ENCODE data around the gene HES5. TPM values are rescaled to one million over a fixed set of nuclear protein-coding genes. Genes with fewer than 3 reads are reported as not detected.
"Not testable (repeated sequence)": the region's sequence is repeated elsewhere in the genome, so short reads cannot be mapped to it uniquely, and the experiment has no call there.

The HES5 gene
- total and polyA plus RNA-seq, 2 of the 13 experiments (the other 11 are each of a cell fraction or from before 2014, with no cell fraction given): not detected

DNA sequence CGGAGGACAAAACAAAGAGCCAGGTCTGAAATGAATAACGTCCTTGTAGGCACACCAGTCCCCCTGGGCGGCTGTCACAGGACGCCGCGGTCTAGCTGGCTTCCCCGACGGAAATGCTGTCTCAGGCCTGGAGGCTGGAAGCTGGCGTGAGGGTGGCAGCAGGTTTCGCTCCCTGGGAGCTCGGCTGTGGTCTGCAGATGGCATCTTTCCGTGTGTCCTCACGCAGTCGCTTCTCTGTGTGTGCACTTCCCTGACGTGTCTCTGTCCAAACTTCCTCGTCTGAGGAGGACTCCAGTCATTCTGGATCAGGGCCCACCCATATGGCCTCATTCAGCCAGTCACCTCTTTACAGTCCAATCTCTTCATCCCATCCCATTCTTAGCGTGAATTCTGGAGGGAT is 40.3 kb upstream of the HES5 start:
- no peak for DNase-seq (ENCODE audit: low spot score)
- BruUV-seq (replicated peaks): no TSS peak
- POLR2A ChIA-PET: interaction anchor here (1.4 kb wide), 1 partner anchor 16 kb away, joined by 4 read pairs; the partner anchor contains the start of gene PRXL2B

DNA sequence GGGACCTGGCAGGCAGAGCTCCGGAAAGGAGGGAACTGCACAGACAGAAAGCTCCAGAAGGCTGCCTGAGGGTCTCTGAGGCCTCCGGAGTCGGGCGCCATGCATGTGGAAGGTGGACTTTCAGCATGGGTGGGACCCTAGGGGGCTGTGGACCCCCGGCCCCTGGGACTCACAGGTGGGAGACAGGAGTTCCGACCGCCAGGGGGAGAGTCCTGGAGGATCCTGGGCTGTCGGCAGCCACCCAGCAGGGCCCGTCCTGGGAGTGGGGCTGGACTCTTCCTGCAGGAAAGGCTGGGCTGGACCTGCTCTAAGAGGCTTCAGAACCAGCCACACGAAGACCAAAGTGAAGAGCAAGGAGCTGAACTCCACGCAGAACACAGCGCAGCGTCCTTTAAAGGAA is 39.6 kb upstream of the HES5 start:
- H3K9ac ChIP-seq (ENCODE audit: insufficient read depth, low read depth, low read length); H3K36me3 ChIP-seq (replicated peaks in 1 of 2; ENCODE audit: control insufficient read depth in 1 of 2, insufficient read depth in 2 of 2, low read length in 2 of 2); H3K4me2 ChIP-seq (ENCODE audit: low read depth, low read length); DNase-seq (ENCODE audit: low spot score); H3K79me2 ChIP-seq (ENCODE audit: insufficient read depth, low read length); FAIRE-seq; in situ Hi-C loops (cut with HindIII; ENCODE audit: extremely low pct_ligation_motif_present, low pct_unique_long_range_greater_than_20kb); H3K27ac ChIP-seq (ENCODE audit: extremely low read length, insufficient read depth, low read length); H2AFZ ChIP-seq (ENCODE audit: low read length); H4K20me1 ChIP-seq (ENCODE audit: insufficient read depth, low read length); BruUV-seq (replicated peaks); CTCF ChIA-PET (ENCODE audit: low intra/inter-chr PET ratio, low total read pairs); H3K4me3 ChIP-seq (replicated peaks in 1 of 3; ENCODE audit: insufficient read depth in 1 of 3, low read depth in 2 of 3, low read length in 3 of 3); POLR2A ChIA-PET; intact Hi-C loops (cut with micrococcal nuclease; ENCODE audit: unreplicated experiment): not testable (repeated sequence)
- 65% methylated on average over 4 of the region's 13 CpGs for WGBS (ENCODE audit: low lambda C conversion rate)
- Histone ChIP-seq H3K9me3 (ENCODE audit: low read length) (peaks cover 11% of the 10 kb centered on the region), H3K4me1 (ENCODE audit: insufficient read depth, low read length) (peaks cover 48% of the 10 kb centered on the region), H3K27me3 (ENCODE audit: control insufficient read depth in 1 of 2, insufficient read depth in 2 of 2, low read length in 2 of 2) (peaks cover 5 to 40% of the 10 kb centered on the region in 2 experiments; a peak in 4 of 5 replicates)
- TF ChIP-seq, protein P1, sequence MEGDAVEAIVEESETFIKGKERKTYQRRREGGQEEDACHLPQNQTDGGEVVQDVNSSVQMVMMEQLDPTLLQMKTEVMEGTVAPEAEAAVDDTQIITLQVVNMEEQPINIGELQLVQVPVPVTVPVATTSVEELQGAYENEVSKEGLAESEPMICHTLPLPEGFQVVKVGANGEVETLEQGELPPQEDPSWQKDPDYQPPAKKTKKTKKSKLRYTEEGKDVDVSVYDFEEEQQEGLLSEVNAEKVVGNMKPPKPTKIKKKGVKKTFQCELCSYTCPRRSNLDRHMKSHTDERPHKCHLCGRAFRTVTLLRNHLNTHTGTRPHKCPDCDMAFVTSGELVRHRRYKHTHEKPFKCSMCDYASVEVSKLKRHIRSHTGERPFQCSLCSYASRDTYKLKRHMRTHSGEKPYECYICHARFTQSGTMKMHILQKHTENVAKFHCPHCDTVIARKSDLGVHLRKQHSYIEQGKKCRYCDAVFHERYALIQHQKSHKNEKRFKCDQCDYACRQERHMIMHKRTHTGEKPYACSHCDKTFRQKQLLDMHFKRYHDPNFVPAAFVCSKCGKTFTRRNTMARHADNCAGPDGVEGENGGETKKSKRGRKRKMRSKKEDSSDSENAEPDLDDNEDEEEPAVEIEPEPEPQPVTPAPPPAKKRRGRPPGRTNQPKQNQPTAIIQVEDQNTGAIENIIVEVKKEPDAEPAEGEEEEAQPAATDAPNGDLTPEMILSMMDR (CRISPR knock-in tag; IDR thresholded peaks at IDR 0.05): peak; percentile 30; the same call in 1 of the 2 replicates
- ATAC-seq: peak; percentile 54

More for the DNA sequence above, 40.3 kb upstream of the HES5 start:
- Histone ChIP-seq H3K9me3 (ENCODE audit: low read length) (peaks cover 11% of the 10 kb centered on the region), H3K27me3 (ENCODE audit: control insufficient read depth in 1 of 2, insufficient read depth in 2 of 2, low read length in 2 of 2) (peaks cover 5 to 40% of the 10 kb centered on the region in 2 experiments; a peak in 4 of 5 replicates), H3K36me3 (replicated peaks in 1 of 2; ENCODE audit: control insufficient read depth in 1 of 2, insufficient read depth in 2 of 2, low read length in 2 of 2) (no peaks in the 10 kb centered on the region), H2AFZ (ENCODE audit: low read length) (no peak overlapping the region), H3K4me2 (ENCODE audit: low read depth, low read length) (no peak overlapping the region), H3K79me2 (ENCODE audit: insufficient read depth, low read length) (no peaks in the 10 kb centered on the region), H3K9ac (ENCODE audit: insufficient read depth, low read depth, low read length) (no peak overlapping the region), H3K4me1 (ENCODE audit: insufficient read depth, low read length) (peaks cover 54% of the 10 kb centered on the region), H3K27ac (ENCODE audit: extremely low read length, insufficient read depth, low read length) (no peak overlapping the region), H4K20me1 (ENCODE audit: insufficient read depth, low read length) (no peaks in the 10 kb centered on the region), H3K4me3 (replicated peaks in 1 of 3; ENCODE audit: insufficient read depth in 1 of 3, low read depth in 2 of 3, low read length in 3 of 3) (no peak overlapping the region)
- WGBS (ENCODE audit: low lambda C conversion rate): 40% methylated on average over 7 of the region's 17 CpGs
- CTCF ChIA-PET (ENCODE audit: low intra/inter-chr PET ratio, low total read pairs): no interaction called here
- in situ Hi-C loops (cut with HindIII; ENCODE audit: extremely low pct_ligation_motif_present, low pct_unique_long_range_greater_than_20kb) (no loop called here), intact Hi-C loops (cut with micrococcal nuclease; ENCODE audit: unreplicated experiment) (no loop called here)
- FAIRE-seq: no peak
- TF ChIP-seq, protein P2, sequence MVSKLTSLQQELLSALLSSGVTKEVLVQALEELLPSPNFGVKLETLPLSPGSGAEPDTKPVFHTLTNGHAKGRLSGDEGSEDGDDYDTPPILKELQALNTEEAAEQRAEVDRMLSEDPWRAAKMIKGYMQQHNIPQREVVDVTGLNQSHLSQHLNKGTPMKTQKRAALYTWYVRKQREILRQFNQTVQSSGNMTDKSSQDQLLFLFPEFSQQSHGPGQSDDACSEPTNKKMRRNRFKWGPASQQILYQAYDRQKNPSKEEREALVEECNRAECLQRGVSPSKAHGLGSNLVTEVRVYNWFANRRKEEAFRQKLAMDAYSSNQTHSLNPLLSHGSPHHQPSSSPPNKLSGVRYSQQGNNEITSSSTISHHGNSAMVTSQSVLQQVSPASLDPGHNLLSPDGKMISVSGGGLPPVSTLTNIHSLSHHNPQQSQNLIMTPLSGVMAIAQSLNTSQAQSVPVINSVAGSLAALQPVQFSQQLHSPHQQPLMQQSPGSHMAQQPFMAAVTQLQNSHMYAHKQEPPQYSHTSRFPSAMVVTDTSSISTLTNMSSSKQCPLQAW (CRISPR knock-in tag; IDR thresholded peaks at IDR 0.05): no peak
- ATAC-seq: no peak

Data from HepG2 (cell line).